Smooth muscle cell (in vitro differentiated cells): Measurements from ENCODE around the gene PDXP. TPM values are rescaled to one million over a fixed set of nuclear protein-coding genes. Genes with fewer than 3 reads are reported as not detected.
A peak's percentile ranks its signal among the peaks of the same experiment; 100 is the strongest.

Experiments used
- DNase-seq: peaks from one replicate; lab custom pipeline; 2025; ENCODE audit not compliant: unreplicated experiment; lab: John Stamatoyannopoulos, UW
- H2AFZ ChIP-seq: fragments of 200-600 bp; sonication (generic); 2 replicates; pipeline ENCODE4 v1.6.0; 2016; ENCODE audit warnings: antibody characterized with exemption, low read depth, mild to moderate bottlenecking
- H3F3A ChIP-seq: fragments of 200-600 bp; sonication (generic); 2 replicates; pipeline ENCODE4 v1.6.0; 2017; ENCODE audit warnings: antibody characterized with exemption, low read depth
- H3K27ac ChIP-seq: fragments of 200-600 bp; sonication (generic); 2 replicates; pipeline ENCODE4 v1.5.1; 2016; ENCODE audit warnings: low read depth, mild to moderate bottlenecking
- H3K27me3 ChIP-seq: fragments of 200-600 bp; sonication (generic); 2 replicates; pipeline ENCODE4 v1.6.1; 2016; ENCODE audit warnings: low read depth, mild to moderate bottlenecking
- H3K36me3 ChIP-seq: fragments of 200-600 bp; sonication (generic); 2 replicates; pipeline ENCODE4 v1.5.1; 2016; ENCODE audit warnings: low read depth
- H3K4me1 ChIP-seq: fragments of 200-600 bp; sonication (generic); 2 replicates; pipeline ENCODE4 v1.5.1; 2016; ENCODE audit warnings: low read depth
- H3K4me2 ChIP-seq: fragments of 200-600 bp; sonication (generic); 2 replicates; pipeline ENCODE4 v1.6.0; 2016; ENCODE audit warnings: mild to moderate bottlenecking
- H3K4me3 ChIP-seq: fragments of 200-600 bp; sonication (generic); 2 replicates; pipeline ENCODE4 v1.5.1; 2016; ENCODE audit warnings: mild to moderate bottlenecking
- H3K79me2 ChIP-seq: fragments of 200-600 bp; sonication (generic); 2 replicates; pipeline ENCODE4 v1.6.0; 2016; ENCODE audit warnings: low read depth, mild to moderate bottlenecking
- H3K9ac ChIP-seq: fragments of 200-600 bp; sonication (generic); 2 replicates; pipeline ENCODE4 v1.6.0; 2016; ENCODE audit warnings: low read depth
- H3K9me3 ChIP-seq: fragments of 200-600 bp; sonication (generic); replicated peaks from 2 replicates; pipeline ENCODE4 v1.5.1; 2016; ENCODE audit warnings: low read depth
- H4K20me1 ChIP-seq: fragments of 200-600 bp; sonication (generic); 2 replicates; pipeline ENCODE4 v1.6.0; 2016; ENCODE audit warnings: low read depth
- CTCF ChIP-seq: fragments of 200-600 bp; sonication (generic); IDR thresholded peaks from 2 replicates; pipeline ENCODE4 v1.5.1; 2017; ENCODE audit warnings: borderline replicate concordance, mild to moderate bottlenecking, antibody characterized with exemption; ENCODE audit not compliant: insufficient read depth, poor library complexity, severe bottlenecking
- WGBS: methylation state at CpG from one replicate; pipeline ENCODE4 v1.1.7; 2016; ENCODE audit warnings: low lambda C conversion rate; 5-methylcytosine and 5-hydroxymethylcytosine counted together
- polyA plus RNA-seq: library from polyadenylated mRNA; unstranded; fragments of >200 nt; fragmentation: Nextera tagmentation; extraction: Ambion mirVana; gene quantifications from 2 replicates; pipeline ENCODE4 v1.2.1, GENCODE V29; 2016
- total RNA-seq: library from RNA; depleted of rRNA; stranded (reverse); fragments of >200 nt; gene quantifications from 2 replicates; pipeline ENCODE4 v1.2.3, GENCODE V29; 2014

PDXP gene
- total and polyA plus RNA-seq, 2 experiments from 2014 or later, result 16.5 to 20.7 TPM

- WGBS, result 6% methylated on average over 56 of the region's 62 CpGs
- H3K4me2 ChIP-seq, result peak within 1 kb of the TSS; percentile 100
- H4K20me1 ChIP-seq, result peaks cover 1% of the 10 kb centered on the region
- no peaks in the 10 kb centered on the region for H3K27me3 ChIP-seq
- H3K79me2 ChIP-seq, result peaks cover 14% of the 10 kb centered on the region
- H3K27ac ChIP-seq, result peak within 1 kb of the TSS; percentile 88
- H2AFZ ChIP-seq, result peak within 1 kb of the TSS; percentile 98
- peak within 1 kb of the TSS; percentile 98 for H3K4me3 ChIP-seq
- H3K36me3 ChIP-seq, result no peaks in the 10 kb centered on the region
- peaks cover 6% of the 10 kb centered on the region for H3F3A ChIP-seq
- no peak for TF ChIP-seq CTCF
- peak; percentile 48 for DNase-seq
- no peaks in the 10 kb centered on the region for H3K9me3 ChIP-seq
- H3K9ac ChIP-seq, result peak within 1 kb of the TSS; percentile 93
- peaks cover 3% of the 10 kb centered on the region for H3K4me1 ChIP-seq
These were observed 27.8 kb downstream of the PDXP start, which contains the start of gene NOL12 for GRCh38 chr22:37686002-37686982. TSS of gene NOL12 (plus strand) at chr22:37686343. CDS start at chr22:37686393, 50 bp downstream.

- 98% methylated on average over 7 of the region's 7 CpGs for WGBS
- Histone ChIP-seq H3K36me3 (no peaks in the 10 kb centered on the region), H3K27ac (no peak overlapping the region), H3K4me2 (no peak overlapping the region), H3K79me2 (peaks cover 14% of the 10 kb centered on the region), H3K4me1 (peaks cover 3% of the 10 kb centered on the region), H2AFZ (no peak overlapping the region), H3F3A (peaks cover 1% of the 10 kb centered on the region), H4K20me1 (no peaks in the 10 kb centered on the region), H3K27me3 (no peaks in the 10 kb centered on the region), H3K9ac (no peak overlapping the region), H3K4me3 (no peak overlapping the region), H3K9me3 (no peaks in the 10 kb centered on the region)
- TF ChIP-seq CTCF, result no peak
- DNase-seq, result no peak
These were observed 31.9 kb downstream of the PDXP start for GRCh38 chr22:37690407-37690806.

- Histone ChIP-seq H3K27ac (no peak overlapping the region), H3F3A (no peaks in the 10 kb centered on the region), H3K9me3 (no peaks in the 10 kb centered on the region), H3K79me2 (peaks cover 14% of the 10 kb centered on the region), H3K27me3 (no peaks in the 10 kb centered on the region), H4K20me1 (no peaks in the 10 kb centered on the region), H3K4me3 (no peak overlapping the region), H3K36me3 (no peaks in the 10 kb centered on the region), H2AFZ (no peak overlapping the region), H3K4me1 (peaks cover under 1% of the 10 kb centered on the region), H3K4me2 (no peak overlapping the region), H3K9ac (no peak overlapping the region)
- WGBS, result 96% methylated on average over 18 of the region's 18 CpGs
- DNase-seq, result no peak
- TF ChIP-seq CTCF, result no peak
These were observed 32.5 kb downstream of the PDXP start for GRCh38 chr22:37690901-37691504.
